ENCODE results near the gene DSTYK.
"Not testable (repeated sequence)": the region's sequence is repeated elsewhere in the genome, so short reads cannot be mapped to it uniquely, and the experiment has no call there.

The DSTYK gene

DNA sequence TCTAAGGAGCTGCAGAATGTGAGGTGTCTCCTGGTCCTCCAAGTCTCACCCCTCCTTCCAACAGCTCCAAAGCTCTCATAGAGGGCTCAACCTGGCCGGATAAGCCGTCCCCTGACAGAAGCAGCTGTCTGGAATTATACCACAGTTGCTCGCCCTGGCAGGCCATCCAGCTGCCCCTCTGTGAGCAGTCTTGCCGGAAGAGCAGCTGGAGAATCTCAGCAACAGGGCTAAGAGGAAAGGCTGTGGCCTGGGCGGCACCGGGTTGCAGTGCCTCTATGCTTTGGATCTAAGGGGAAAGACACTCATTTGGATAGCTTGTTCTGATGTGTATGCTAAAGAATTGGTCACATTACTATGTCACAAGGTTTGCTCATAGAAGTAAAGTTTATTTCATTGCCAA lies 28.6 kb upstream of the DSTYK start:
- DNase-seq: no peak

DNA sequence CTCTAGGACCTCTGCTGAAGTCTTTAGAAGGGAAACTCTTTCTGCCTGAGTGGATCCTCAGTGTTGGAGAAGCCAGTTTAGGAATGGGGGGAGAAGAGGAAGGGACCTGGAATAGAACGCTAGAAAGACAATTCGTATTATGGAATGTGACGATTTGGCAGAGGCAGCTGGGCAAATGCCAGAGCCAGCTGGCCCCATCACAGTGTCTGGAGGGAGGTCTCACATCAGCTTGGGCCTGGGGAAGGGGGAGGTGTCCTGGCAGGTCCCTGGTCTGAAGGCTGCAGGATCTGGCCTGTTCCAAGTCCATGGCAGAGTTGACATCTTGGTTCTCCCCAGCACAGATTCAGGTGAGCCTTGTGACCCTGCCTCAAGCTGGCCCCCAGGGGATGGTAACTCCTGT lies 27.6 kb upstream of the DSTYK start:
- no peak for DNase-seq

GRCh38 chr1:205237526-205238484 lies 26.3 kb upstream of the DSTYK start:
- DNase-seq: no peak

GRCh38 chr1:205236951-205237475 lies 25.5 kb upstream of the DSTYK start:
- no peak for DNase-seq

GRCh38 chr1:205236526-205236925 lies 25.0 kb upstream of the DSTYK start:
- no peak for DNase-seq

DNA sequence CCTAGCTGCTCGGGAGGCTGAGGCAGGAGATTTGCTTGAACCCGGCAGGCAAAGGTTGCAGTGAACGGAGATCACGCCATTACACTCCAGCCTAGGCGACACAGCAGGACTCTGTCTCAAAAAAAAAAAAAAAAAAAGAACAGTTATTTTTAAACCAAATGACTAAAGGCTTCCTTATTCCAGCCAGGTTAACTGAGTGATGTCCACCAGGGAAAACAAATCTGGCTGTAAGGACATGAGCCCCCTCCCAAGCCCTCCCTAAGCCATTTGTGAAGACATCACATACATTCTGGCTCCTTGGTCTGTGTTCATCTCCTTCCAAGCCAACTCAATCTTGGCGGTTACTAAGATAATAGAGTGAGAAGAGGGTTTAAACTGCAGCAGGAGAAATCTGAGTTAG lies 24.4 kb upstream of the DSTYK start:
- no peak for DNase-seq

DNA sequence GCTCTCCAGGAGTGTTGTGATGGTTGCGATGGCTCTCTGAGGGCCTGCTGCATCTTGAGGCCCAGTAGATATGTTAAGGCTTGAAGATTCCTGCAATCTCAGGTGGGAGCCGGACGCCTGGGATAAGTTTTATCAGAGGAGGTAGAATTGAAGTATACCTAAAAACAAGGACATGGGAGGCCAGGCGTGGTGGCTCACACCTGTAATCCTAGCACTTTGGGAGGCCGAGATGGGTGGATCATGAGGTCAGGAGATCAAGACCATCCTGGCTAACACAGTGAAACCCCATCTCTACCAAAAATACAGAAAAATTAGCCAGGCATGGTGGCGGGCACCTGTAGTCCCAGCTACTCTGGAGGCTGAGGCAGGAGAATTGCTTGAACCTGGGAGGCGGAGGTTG lies 22.5 kb upstream of the DSTYK start:
- DNase-seq: not testable (repeated sequence)

DNA sequence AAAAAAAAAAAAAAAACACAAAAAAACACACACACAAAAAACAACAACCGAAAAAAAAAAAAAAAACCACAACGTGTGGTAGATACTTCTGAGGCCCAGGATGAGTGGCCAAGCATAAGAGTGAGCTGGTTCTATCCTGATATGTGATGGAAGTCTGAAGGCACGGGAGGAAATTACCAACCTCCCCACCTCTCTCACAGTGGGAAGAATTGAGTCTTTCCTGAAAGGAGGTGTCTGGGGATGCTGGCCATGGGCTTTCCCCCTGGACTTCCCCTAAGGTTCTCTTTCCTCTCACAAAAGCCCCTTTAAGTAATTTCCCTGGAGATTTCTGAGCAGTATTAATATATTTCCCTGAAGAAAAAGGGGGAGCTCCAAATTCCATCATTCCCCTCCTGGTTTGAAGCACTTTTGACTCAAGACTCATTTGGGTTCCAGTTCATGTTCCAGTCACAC lies 21.5 kb upstream of the DSTYK start:
- DNase-seq: no peak

DNA sequence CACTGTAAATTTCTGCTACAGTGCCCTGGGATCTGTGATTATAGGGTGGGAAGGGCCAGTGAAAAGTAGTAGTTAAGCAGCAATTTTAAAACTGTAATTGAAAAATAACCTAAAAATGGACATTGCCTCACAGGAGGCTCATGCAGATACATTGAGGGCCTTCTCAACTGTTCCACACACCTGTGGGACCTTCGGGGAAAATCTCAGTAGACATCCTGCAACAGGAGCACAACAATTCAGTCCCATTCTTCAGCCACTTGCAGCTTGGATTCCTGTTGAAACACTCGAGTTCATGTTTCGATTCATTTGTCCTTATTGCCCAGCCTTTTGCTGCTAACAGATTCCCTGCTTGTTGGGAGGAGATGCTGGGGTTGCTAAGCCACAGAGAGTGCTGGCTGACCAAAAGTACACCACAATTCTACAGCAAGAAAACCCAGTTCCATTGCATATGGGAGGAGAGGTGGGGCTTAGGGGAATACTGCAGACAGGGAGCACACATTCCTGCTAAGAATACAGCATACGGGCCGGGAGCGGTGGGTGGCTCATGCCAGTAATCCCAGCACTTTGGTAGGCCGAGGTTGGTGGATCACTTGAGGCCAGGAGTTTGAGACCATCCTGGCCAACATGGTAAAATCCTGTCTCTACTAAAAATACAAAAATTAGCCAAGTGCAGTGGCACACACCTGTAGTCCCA lies 20.8 kb upstream of the DSTYK start:
- DNase-seq: no peak

GRCh38 chr1:205230982-205231381 lies 19.5 kb upstream of the DSTYK start:
- DNase-seq: no peak

DNA sequence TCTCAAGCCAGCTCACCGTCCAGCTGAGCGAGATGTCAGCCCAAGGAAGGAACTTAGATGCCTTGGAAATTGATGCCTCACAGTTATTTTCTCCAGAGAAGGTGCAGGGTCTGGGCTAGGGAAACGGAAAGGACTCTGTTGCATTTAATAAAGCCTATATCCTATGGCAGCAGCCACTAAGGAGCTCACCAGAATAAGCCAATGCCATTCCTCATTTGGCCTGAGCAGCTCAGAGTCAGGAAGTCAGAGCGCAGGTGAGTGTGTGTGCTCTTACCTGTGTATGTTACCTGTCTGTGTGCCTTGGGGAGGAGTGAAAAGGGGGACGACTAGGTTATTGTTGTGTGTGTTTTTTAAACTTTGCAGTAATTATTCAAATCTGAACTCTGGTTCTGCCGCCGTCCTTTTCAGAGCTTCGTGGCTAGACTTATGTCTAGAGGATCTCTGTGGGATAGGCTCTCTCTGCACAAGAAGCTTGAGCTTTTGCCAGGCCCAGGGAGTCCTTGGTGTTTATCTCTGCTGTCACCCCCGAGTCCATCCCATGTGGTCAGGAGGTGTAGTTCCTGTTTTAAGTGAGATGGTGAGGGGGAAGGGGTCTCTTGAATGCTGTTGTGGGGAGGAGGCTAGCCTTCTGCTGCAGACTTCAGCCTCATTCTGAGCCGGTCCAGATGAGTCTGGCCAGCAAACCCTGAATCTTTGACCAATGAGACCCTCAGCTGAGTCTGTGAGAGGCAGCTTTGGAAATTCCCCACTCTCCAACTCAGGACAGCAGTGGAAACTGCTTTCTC lies 18.6 kb upstream of the DSTYK start:
- no peak for DNase-seq

DNA sequence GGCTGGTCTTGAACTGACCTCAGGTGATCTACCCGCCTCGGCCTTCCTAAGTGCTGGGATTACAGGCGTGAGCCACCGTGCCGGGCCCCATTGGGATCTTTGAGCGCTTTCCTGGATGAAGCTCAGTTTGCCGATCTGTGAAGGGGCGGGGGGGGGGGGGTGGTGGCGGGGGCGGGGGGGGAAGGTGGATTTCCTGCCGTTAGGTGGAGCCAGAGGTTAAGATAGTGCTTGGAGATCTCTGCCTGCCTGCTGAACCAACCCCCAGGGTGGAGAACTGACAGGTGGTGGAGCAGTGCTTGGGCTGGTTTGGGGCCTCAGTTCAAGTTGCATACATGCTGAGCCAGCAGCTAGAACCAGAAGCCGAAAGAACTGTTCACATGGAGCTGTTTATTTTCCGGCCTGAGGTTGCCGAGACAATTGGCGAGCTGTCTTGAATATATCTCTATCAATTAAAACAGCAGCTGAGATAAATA lies 17.9 kb upstream of the DSTYK start:
- peak; percentile 22 to 85 (median 52) for DNase-seq

DNA sequence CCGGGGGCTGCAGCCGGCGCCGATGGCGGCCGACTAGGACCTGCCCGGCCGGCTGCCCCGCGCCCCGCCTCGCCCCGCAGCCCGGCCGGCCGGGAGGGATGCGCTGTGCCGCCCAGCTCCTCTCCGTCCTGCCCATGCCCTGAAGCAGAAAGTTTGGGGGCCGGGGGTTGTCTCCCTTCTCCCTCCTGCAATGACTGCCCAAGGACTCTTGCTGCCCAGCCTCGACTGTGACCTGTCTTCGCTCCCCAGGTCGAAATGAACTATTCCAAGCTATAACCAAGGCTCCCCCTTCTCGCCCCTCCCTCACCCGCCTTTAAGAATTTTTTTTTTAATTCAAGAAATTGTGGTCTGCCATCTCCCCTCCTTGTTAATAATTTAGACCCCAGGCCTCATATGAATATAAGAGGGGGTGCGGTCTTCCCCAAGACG lies 16.6 kb upstream of the DSTYK start:
- no peak for DNase-seq

GRCh38 chr1:205227584-205228013 lies 16.1 kb upstream of the DSTYK start, which contains the start of gene TMCC2:
Gene TMCC2 (plus strand): TSS chr1:205227946. CDS start chr1:205228565, 619 bp downstream.
- peak; percentile 49 to 79 (median 61) for DNase-seq

- peak in 1 of 5 donors; percentile 23 for DNase-seq
Observed at GRCh38 chr1:205226868-205227583, 15.5 kb upstream of the DSTYK start.

- DNase-seq: no peak
Observed at GRCh38 chr1:205225901-205226765, 14.6 kb upstream of the DSTYK start.

DNA sequence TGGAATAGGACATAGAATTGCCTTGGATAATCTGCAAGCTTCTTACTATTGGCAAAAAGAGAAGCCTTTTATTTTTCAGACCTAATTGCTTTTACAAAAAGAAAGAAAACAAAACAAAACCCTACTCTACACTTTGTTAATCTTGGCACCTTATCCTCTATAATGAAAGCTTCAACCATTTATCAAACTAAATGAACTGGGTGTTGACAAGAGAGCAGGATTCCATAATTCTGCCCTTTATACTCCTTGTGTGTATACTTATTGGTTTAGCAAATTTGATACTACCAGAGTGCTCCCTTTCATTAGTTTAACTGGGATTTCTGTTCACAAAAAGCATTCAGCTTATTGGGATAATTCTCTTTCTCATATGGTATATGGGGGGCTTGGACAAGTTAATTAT lies 13.2 kb upstream of the DSTYK start:
- no peak for DNase-seq

- no peak for DNase-seq
Observed at GRCh38 chr1:205220421-205220820, 8.9 kb upstream of the DSTYK start.

DNA sequence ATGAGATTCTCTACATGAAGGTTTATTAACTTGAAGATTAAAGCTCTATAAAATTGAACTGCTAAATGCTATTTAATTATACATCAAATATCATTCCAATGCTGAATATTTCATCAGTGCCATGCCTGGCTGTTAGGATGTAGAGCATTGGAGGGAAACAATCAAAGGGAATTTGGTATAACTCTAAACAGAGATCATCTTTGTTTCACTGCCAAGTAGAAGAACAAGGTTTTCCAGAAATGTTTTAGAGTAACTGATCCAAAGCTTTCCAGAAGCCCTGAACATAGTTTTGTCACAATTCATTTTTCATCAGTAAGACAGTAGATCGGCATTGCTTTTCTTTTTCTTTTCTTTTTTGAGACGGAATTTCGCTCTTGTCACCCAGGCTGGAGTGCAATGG lies 5.9 kb upstream of the DSTYK start:
- DNase-seq: no peak

DNA sequence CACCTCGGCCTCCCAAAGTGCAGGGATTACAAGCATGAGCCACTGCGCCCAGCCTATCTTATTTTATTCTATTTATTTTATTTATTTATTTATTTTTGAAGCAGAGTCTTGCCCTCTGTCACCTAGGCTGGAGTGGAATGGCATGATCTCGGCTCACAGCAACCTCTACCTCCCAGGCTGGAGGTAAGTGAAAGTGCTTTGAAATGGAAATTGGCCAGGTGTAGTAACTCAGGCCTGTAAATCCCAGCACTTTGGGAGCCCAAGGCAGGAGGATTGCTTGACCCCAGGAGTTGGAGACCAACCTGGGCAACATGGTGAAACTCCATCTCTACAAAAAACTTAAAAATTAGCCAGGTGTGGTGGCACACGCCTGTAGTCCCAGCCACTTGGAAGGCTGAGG lies 5.1 kb upstream of the DSTYK start:
- DNase-seq: no peak

GRCh38 chr1:205214756-205215155 lies 3.3 kb upstream of the DSTYK start:
- no peak for DNase-seq

Data from T-helper 1 cell (primary cell).